NCI-H526 treated with DMSO at 0.1 percent for 48 hours (cell line): ENCODE measurements around the gene CERS3.

Source experiments
- DNase-seq: peaks from one replicate; lab custom pipeline; 2025; lab: John Stamatoyannopoulos, UW

Gene CERS3

GRCh38 chr15:100529556-100529955 is 806 bp upstream of the CERS3 start:
- no peak for DNase-seq

DNA sequence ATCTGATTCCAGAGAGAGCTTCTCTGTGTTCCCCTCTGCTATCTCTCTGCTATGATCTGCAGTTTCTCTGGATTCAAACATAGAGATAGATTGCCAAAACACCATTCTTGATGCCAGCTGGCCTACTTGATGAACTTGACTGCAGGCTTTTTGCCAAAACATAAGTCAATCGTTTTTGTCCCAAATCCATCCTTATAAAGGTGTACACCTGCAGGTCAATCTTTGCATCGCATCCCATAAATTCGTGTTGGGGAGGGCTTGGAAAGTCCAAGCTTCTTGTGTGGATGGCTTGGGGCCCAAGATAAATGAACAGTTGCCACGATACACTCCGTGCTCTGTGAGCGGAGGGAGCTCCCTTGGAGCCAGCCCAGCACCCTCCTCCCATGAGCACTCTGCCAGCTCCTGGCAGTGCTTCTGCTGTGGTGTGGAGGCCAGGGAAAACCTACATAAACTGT is 2.7 kb downstream of the CERS3 start:
- DNase-seq: no peak

- no peak for DNase-seq
These were observed 3.3 kb downstream of the CERS3 start for GRCh38 chr15:100525436-100525835.

- no peak for DNase-seq
These were observed 4.4 kb downstream of the CERS3 start for GRCh38 chr15:100524326-100524725.

DNA sequence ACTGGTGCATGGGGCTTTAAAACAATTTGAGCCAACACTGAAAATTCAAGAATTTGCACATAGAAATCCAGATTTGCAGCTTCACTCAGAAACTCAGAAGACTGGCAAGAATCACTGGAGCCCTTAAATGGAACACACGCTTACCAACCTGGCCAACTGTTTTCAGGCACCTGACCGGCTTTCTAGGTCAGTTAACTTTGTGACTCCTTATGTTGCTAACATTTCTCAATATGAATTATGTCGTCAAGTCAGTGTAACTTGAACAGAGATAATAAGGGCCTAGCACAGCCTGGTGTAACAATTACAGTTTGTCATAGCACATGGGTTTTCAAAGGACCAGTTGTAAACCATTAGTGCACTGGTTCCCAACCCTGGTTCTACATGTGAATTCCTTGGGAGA is 6.8 kb downstream of the CERS3 start:
- no peak for DNase-seq

DNA sequence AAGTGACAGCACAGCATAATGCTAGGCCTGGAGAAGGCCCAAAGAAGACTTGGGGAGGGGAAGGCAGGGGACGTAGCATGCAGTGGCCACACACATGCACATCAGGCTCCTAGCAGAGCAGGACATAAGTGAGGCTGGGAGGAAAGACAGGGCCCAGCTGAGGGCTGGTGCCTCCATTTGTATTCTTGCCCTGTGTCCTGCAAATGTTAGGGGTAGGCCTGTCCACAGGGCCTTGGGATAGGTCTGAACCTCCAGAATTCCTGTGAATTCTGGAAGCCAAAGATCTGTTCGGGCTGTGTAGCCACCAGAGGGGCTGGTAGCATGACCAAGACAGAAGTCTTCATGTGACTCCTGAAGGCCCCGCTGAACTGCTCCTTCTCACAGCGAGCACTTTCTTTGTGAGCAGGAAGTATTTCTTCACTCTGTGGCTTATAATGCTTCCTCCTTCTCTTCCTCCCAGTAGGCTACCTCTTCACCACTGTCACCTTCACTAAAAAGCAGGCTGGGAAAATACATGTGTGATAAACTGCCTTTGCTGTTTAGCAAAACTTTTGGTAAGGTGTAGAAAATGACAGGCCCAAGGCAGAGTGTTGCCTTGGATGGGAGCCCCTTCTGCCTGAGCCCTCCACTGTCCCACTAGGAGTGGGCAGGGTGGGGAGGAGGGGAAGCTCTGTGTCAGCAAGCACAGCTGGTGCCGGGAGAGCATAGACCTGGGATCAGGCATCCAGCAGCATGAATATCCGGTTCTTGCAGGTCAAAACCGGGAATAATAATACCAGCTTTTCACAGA is 8.4 kb downstream of the CERS3 start:
- no peak for DNase-seq

GRCh38 chr15:100517846-100518245 is 10.9 kb downstream of the CERS3 start:
- DNase-seq: no peak

DNA sequence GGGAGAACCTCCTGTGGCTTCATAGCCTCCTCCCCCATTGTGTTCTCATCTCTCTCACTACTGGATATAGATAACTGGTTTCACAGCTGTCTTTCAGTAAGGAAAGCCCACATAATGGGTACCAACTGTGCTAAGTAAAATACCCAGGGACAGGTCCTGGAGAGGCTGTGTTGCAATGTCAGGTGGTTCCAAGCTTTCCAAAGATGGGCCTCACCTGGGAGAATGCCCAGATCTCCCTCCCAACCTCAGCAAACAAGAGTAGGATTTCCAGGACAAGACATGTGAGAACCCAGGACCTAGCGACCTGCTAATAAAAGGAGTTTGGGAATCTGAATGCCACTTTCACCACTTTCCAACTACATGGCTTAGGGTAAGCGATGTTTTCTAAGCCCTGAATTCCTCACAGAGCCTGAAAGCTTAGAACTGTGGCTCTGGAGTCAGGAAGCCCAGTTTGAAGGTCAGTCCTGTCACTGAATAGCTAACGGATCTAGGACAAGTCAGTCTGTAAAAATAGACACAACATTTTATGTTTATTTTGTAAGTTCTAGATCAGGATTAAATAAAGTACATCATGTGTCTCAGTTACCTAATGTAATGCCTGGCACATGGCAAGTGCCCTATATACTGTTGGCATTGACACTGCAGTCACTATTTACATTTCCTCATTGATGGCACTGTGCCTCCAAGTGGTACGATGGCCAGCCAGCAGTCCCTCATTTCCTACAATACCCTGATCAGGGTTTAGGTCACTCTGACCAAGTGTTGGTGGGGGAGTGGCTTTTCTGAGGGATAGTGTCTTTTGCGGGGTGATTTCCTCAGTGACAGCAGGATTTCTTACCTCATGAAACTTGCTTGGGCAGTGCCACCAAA is 11.9 kb downstream of the CERS3 start:
- DNase-seq: no peak

GRCh38 chr15:100515758-100516157 is 13.0 kb downstream of the CERS3 start:
- DNase-seq: no peak

DNA sequence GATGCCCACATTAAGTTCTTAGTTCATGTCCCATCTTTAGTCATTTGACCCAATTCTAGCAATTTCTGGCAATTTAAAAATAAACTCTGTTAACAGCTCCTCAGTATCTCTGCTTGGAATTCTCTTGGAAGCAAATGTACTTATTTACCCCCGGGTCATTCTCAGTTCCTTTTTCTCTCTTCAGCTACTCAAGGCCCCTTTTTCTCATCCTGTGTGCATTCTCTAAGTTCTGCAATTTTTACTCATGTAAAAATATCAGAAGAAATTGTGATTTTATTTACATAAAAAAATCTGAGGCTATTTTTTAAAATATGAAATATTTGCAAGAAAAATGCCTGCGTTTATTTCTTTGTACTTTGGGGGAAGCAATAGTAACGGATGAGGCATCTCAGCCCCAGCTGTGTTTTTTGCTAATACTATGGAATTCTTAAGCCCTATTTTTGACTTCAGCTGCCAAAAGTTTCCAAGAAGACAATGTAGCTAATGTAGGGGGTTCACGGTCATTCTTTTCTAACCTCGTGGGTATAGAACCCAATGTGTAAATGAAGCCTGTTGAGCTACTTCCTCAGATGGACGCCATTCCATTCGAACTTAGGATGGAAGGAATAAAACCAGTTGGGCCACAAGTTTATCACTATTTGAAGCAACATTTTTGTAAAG is 20.0 kb downstream of the CERS3 start:
- DNase-seq: no peak

- DNase-seq: no peak
These were observed 26.1 kb downstream of the CERS3 start for GRCh38 chr15:100502651-100503050.

- DNase-seq: no peak
These were observed 27.6 kb downstream of the CERS3 start for GRCh38 chr15:100501117-100501516.

DNA sequence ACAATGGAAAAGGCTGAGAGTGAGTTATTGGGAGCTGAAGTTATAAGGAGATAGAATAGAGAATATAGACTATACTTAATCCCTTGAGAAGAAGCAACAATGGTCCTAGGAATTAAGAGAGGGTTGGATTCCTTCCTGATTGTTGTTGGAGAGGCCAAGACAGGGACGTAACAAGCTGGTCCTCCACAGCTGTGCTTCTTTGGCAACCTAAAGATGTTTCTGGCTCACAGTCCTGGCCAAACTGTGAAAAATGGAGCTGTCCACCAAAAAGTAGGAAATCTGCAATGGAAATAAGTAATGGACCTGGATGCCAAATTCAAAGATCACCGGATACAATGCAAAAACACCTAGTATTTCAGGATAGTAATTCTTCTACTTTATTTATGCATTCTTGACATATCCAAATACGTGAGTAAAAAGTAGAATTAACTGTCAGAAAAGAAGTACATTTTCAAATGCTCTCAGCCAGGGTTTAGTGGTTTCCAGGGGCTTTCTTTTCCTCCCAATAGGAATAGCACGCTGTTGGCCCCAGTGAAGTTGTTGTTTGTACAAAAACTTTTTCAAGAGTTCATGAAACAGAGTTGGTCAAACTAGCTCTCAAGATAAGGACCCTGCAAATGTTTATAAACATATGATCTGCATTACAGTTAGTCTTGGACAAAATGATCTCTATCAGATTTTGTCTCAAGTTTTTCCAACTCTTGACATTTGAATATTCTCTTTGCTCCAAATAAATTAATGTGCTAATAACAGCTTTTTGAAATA is 28.3 kb downstream of the CERS3 start:
- DNase-seq: no peak

DNA sequence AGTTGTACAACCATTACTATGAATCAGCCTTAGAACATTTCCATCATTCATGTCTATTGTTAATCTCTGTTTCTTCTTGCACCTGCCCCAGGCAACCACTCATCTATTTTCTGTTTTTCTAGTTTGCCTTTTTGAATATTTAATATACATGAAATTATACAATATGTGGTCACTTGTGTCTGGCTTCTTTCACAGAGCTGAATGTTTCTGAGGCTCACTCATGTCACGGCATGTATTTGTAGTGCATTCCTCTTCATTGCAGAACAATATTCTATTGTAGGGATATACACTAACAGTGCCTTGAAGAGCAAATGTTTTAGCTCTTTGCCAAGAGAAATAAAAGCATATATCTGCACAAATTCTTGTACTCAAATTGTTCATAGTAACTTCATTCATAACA is 32.9 kb downstream of the CERS3 start:
- no peak for DNase-seq

DNA sequence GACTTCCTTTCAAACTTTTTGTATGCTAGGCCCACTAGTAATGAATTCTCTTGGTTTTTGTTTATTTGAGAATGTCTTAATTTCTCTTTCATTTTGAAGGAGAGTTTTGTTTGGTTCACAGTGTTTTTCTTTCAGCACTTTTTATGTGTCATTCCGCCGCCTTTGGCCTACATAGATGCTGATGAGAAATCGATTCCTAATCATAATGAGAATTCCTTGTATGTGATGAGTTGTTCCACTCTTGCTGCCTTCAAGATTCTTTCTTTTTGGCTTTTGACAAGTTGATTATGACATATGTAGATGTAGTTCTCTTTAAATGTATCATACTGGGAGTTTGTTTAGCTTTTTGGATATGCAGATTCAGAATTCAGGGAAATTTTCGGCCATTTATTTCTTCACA is 35.5 kb downstream of the CERS3 start:
- DNase-seq: no peak

- no peak for DNase-seq
These were observed 44.3 kb downstream of the CERS3 start for GRCh38 chr15:100484443-100484842.

GRCh38 chr15:100483370-100483769 is 45.4 kb downstream of the CERS3 start:
- no peak for DNase-seq

DNA sequence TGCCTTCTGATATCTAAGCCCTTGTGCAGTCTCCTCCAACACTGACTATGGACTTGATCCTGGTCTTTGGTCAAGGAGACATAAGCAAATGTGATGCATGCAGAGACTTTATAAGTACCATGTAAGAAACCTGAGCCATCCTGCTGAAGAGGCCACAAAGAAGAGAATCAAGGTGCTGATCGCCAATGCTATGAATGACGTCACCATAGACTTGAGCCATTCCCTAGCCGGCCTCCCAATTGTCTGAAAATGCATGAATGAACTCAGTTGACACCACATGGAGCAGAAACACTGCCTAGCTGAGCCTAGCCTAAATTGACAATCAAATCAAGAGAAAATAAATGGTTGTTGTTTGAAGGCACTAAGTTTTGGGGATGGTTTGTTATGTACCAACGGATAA is 51.9 kb downstream of the CERS3 start:
- no peak for DNase-seq

DNA sequence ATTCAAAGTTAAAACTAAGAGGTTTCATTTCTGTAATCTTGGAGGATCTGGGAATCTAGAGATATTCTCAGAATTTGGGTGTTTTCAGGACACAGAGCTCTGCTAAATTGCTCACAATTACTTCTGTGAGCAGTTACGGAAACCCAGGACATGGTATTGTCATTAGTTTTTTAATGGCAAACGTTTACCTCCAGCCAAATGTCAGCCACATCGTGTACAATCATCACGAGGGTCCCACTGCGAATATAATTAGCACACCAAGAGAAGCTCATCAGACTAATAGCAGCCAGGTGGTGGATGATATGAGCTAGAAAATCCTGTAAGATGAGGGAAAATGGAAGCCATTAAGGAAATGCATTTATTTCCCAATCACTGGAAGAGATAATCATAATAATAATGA is 56.0 kb downstream of the CERS3 start:
- no peak for DNase-seq

DNA sequence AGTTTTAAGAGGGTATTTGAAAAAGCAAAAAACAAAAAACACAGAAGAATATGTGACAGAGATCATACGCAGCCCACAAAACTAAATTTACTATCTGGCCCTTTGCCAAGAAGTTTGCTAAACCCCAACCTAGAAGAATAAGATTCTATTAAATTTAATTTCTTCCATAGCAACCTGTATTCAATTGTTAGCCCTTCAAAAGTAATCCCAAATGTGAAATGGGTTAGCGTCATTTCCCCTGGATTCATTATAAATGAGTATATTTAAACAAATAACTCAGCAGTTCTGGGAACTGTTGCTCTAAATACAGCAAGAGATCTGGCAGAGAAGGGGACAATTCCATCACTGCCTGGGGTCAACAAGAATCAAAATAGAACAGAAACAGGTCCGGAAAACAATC is 56.8 kb downstream of the CERS3 start:
- DNase-seq: no peak

- DNase-seq: no peak
These were observed 60.5 kb downstream of the CERS3 start for GRCh38 chr15:100468285-100468684.

GRCh38 chr15:100466073-100466472 is 62.7 kb downstream of the CERS3 start:
- DNase-seq: no peak
